NCI-H1417 treated with DMSO at 0.1 percent for 48 hours (cell line): ENCODE results near the gene MKNK2.

Source experiments
- DNase-seq: peaks from one replicate; lab custom pipeline; 2025; lab: John Stamatoyannopoulos, UW

Gene MKNK2

GRCh38 chr19:2080336-2080988 is 29.4 kb upstream of the MKNK2 start:
- no peak for DNase-seq

GRCh38 chr19:2079865-2080301 is 28.8 kb upstream of the MKNK2 start:
- DNase-seq = no peak

GRCh38 chr19:2079076-2079864 is 28.2 kb upstream of the MKNK2 start:
- no peak for DNase-seq

GRCh38 chr19:2077833-2078619 is 27.0 kb upstream of the MKNK2 start:
- DNase-seq = no peak

GRCh38 chr19:2077398-2077797 is 26.4 kb upstream of the MKNK2 start:
- DNase-seq = no peak

GRCh38 chr19:2076526-2076944 is 25.5 kb upstream of the MKNK2 start:
- DNase-seq = no peak

GRCh38 chr19:2072757-2073551 is 21.9 kb upstream of the MKNK2 start:
- DNase-seq = no peak

- DNase-seq = no peak
Observed at GRCh38 chr19:2070986-2071673, 20.1 kb upstream of the MKNK2 start.

GRCh38 chr19:2070436-2070827 is 19.4 kb upstream of the MKNK2 start:
- DNase-seq = no peak

- DNase-seq = no peak
Observed at GRCh38 chr19:2064788-2065524, 13.9 kb upstream of the MKNK2 start.

GRCh38 chr19:2064395-2064787 is 13.3 kb upstream of the MKNK2 start:
- DNase-seq = no peak

GRCh38 chr19:2063824-2064223 is 12.8 kb upstream of the MKNK2 start:
- DNase-seq = no peak

- DNase-seq = no peak
Observed at GRCh38 chr19:2062770-2063169, 11.7 kb upstream of the MKNK2 start.

GRCh38 chr19:2062389-2062729 is 11.3 kb upstream of the MKNK2 start:
- no peak for DNase-seq

GRCh38 chr19:2061495-2062388 is 10.7 kb upstream of the MKNK2 start:
- DNase-seq = peak; percentile 98

- DNase-seq = no peak
Observed at GRCh38 chr19:2060884-2061494, 9.9 kb upstream of the MKNK2 start.

GRCh38 chr19:2059422-2060201 is 8.6 kb upstream of the MKNK2 start:
- no peak for DNase-seq
